Measurements from ENCODE around the gene TTC21A.
"Not testable (repeated sequence)": the region's sequence is repeated elsewhere in the genome, so short reads cannot be mapped to it uniquely, and the experiment has no call there.

The TTC21A gene

DNA sequence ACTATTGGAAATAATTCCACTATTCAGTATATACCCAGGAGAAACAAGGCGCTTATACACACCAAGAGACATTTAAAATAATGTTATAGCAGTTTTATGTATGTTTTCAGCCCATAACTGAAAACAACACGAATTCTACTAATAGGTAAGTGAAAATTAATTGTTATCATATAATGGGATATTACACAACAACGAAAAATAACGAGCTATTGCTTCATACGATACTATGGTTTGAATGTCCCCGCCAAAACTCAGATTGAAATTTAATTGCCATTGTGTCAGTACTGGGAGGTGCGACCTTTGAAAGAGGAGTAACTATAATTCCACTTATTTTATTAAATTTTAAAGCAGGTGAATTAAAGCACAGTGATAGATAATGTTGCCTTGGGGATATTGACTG lies 49.9 kb downstream of the TTC21A start:
- no peak for DNase-seq

DNA sequence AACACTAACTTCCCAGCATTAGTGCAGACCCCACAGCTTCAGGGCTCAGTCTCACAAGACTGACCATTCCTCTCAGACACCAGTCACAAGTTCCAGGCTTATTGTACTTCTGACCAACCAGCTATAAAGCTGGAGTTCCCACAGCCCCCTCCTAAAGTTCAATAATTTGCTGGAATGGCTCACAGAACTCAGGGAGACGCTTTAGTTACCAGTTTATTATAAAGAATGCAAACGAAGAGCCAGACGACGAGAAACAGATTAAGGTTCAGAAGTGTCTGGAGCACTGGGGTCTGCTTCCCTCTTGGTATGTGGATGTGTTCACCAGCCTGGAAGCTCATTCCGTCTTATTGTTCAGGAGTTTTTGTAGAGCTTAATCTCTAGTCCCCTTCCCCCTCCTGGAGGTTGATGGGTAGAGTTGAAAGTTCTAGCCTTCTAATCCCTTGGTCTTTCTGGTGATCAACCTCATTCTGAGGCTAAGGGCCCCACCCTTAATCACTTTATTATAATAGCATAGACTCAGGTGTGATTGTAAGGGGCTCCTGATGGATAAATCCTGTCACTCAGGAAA lies 50.8 kb downstream of the TTC21A start:
- no peak for DNase-seq

DNA sequence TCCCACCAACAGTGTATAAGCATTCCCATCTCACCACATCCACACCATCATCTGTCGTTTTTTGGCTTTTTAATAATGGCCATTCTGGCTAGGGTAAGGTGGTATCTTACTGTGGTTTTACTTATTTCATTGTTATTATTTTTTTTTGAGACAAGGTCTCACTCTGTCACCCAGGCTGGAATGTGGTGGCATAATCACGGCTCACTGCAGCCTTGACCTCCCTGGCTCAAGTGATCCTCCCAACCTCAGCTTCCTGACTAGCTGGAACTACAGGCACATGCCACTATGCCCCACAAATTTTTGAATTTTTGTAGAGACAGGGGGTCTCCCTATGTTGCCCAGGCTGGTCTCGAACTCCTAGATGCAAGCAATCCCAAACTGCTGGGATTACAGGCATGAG lies 56.9 kb downstream of the TTC21A start:
- no peak for DNase-seq

DNA sequence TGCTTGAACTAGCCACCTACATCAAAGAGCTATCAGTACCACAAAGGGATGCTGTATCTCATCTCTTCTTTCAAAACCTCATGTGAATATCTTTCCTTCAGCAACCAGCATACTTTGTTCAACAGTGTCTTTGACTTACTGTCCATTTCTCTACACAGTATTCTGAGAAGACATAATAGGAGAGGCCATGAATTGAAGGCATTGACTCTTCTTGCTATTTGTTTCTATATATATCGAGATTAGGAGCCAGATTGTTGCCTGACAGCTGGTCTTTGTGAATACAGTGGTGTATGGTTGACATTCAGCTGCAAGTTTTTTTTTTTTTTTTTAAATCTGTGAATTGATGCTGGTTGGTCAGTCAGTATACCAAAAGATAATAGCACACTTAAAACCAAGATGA lies 58.0 kb downstream of the TTC21A start:
- no peak for DNase-seq

DNA sequence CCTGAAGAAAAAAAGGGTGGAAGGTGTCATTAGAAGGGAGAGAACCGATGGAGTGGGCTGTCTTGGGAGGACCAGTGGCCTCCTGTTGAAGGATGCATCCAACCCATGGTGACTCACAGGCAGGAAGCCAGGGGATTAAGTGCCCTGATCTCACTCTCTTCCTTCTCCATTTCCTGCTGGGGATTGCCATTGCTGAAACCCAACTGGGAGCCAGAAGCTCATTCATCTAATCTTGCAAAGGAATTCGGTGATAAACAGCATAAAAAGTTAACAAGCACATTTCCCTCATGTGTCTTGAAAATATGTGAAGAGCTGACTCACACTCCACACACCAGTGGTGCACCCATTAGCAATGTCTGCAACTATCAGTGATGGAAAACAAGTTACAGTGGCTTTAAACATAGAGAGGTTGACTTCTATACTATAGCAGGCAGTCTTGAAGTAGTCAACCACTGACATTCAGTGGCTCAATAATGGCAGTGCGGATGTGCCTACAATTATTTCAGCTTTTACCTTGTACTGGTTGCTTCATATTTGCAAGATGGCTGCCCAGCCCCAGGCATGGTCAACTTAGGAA lies 58.7 kb downstream of the TTC21A start:
- DNase-seq, result no peak

DNA sequence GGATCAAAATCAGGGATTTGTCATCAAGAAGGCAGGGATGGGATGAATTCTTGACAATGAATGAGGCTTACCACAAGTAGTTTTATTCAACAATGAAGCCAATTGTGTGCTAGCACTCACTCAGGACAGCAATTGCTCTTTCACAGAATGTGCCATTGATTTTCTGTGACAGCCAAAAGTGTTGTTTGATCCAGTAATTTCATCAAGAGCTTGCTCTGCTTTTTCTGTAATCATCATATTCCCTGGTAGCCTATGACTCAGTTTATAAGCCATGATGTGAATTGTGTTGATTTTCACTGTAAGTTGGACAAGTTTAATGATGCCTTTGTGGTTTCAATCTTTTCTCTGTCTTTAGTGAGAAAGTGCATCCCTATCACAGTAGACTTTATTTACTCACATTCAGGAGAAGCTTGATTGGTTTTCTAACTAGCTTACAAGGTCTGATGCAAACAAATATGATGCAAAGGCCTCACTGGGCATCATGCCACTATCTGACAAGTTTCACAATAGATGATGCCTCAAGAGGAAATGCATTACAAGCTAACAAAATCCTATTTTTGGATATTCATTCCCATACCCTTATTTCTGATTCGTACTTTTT lies 59.6 kb downstream of the TTC21A start:
- DNase-seq, result no peak

DNA sequence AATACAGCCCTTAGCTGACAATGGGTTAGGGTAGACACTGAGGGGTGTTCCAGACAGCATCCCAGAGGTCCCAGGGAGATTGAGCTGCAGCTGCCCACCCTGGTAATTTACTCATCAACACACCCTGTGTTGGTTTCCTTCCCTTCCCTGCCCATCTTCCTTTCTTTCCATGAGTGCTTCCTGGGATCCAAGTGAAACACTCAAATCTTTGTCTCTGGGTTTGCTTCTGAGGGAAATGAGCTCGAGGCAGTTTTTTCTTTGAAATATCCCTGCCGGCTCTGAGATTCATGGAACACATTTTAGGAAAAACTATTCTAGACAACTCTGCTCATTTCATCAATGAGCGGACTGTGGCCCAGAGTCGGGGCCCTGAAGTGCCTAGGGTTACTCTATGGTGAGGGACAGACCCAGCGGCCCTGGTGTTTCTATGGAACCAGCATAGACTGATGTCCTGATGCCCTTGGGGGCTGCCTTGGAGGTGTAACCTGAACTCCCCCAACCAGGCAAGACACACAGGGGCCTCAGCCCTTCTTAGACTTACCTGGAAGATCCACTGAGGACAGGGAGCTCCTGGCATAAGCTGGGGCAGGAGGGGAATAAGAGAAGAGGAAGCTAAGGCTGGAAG lies 60.8 kb downstream of the TTC21A start:
- no peak for DNase-seq

DNA sequence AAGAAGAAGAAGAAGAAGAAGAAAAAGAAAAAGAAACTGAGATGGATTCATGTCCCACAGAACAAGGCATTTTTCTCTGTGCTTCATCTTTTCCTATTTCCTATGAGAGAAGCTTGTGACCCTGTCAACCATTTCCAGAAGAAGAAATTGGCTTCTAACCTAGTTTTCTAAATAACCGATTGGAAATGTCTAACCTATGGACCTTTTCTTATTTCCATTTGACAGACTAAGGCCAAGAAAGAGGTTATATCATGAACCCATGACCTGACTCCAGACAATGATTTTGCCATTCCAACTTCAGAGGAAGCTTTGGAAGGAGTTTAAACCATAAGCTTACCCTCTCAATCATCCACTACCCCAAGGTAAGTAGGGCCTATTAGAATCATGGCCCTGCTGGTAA lies 62.2 kb downstream of the TTC21A start:
- no peak for DNase-seq

DNA sequence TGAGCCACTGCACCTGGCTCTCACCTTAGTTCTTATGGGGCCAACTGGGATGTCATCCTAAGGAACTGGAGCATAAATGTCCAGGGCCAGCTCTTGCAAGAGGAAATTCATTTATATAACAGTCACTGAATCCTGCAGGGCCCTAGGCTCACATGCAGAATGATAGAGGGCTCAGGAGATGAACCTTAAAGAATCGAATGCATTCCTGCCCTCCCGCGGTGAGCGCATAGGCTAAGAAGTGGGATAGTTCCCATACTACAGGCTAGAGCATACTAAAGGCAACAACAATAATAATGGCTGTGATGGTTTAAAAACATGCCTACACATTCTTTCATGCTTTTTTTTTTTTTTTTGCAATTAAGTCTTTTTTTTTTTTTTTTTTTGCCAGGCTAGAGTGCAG lies 63.0 kb downstream of the TTC21A start:
- DNase-seq, result no peak

DNA sequence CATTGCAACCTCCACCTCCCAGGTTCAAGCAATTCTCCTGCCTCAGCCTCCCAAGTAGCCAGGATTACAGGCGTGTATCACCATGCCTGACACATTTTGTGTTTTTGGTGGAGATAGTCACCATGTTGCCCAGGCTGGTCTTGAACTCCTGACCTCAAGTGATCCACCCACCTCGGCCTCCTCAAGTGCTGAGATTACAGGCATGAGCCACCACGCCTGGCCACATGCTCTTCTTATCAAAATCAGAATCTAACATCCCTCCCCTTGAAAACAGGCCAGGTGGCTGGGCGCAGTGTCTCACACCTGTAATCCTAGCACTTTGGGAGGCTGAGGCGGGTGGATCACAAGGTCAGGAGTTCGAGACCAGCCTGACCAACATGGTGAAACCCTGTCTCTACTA lies 63.4 kb downstream of the TTC21A start:
- not testable (repeated sequence) for DNase-seq

DNA sequence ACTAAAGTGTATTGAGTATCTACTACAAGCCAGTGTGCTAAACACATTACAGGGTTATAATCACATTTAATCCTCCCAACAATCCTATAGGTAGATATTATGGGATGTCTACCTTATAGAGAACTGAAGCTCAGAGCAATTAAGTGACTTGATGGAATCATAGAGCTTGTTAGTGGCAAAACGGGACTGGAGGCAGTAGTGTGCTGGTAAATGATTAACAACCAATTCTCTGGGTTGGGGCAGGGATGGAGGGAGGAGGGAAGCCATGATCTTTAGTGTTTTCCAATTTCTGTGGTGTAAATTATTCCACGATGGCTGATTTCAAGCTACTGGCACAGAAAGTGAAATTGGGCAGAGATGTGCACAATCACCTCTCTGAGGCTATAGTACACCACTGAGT lies 64.4 kb downstream of the TTC21A start:
- DNase-seq, result no peak

DNA sequence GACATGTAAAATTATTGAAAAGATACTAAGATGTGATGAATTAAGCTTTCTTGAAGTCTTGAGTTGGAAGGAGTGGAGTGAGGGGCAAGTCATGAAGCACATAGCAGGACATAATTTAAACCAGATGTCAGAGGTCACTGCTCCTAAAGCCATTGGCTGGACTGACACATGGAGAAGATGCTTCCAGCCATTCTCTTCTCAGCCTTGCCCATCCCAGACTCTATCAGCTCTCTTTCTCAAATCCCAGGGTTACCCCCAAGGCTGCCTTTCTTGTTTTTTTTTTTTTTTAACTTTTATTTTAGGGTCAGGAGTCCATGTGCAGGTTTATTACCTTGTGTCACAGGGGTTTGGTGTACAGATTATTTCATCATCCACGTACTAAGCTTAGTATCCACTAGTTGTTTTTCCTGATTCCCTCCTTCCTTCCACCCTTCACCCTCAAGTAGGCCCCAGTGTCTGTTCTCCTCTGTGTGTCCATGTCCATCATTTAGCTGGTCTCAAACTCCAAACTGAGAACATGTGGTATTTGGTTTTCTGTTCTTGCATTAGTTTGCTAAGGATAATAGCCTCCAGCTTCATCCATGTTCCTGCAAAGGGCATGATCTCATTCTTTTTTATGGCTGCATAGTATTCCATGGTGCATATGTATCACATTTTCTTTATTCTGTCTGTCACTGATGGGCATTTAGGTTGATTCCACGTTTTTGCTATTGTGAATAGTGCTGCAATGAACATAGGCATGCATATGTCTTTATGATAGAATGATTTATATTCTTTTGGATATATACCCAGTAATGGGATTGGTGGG lies 66.0 kb downstream of the TTC21A start:
- no peak for DNase-seq

DNA sequence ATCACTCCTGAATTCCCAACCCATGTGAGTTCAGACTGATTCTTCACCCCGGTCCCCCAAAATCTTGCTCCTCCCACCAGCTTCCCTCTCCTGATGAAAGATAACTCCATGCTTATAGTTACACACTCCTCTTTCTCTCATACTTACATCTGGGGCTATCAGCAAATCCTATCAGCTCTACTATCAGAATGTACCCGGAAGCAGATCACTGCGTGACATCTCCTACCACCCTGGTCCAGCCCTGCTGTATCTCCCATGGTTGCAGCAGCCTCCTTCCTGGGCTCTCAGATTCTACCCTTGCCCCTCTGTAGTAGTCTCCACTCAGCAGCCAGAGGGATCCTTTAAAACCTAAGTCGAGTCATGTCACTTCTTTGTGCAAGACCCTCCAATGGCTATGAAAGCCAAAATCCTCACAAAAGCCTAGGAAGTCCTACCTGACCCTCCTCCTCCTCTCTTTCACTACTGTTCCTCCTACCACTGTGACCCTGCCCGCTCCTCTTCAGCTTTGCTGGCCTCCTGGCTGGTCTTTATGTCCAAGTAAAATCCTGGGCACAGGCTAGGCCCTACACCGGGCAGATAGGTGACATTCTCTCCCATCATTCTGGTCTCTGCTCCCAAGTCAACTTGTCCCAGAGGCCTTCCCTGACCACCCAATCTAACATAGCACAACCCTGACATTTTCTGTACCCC lies 68.7 kb downstream of the TTC21A start:
- DNase-seq, result no peak

DNA sequence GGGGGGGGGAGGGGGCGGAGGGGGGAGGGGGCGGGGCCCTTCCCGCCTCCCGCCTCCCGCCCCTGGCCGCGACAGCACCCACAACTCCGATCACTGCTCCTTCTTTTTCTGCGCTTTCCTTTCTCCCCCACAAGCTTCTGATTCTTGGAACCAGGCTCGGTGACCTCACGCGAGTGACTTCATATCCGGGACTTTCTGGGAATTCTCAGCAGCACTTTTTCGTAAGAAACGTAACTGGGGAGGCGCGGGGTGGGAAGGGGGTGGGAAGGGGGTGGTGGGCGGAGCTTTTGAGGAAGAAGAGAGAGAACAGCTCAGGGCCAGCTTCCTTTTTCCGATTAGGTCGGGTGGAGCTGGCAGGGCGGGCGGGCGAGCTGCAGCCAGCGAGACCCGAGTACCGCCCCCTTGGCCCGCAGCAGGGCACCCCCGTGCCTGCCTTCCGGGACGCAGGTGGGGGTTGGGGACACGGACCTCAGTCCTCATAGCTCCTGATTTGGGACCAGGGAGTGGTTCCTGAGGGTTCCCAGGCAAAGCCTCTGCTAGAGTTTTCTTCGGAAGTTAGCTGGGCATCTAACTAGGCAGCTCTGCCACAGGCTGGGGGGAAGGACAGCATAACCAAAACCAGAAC lies 70.3 kb downstream of the TTC21A start:
- DNase-seq, result peak; percentile 40

DNA sequence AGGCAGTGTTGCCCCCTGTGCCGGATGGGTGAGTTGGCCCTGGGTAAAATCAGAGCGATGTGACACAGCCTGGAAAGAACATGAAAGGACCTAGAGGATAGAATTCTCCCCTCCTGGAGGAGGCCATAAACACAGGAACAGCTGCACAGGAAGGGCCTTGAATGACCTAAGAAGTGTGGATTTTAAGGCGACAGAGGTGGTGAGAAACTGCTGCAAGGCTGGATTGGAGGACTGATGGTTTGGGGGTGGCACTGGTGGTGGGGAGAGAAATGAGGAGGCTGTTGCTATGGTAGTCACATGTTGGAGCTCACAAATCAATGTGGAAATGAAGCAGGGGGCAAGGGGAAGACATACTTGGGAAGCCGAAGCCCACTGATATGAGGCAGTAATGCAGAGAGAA lies 71.1 kb downstream of the TTC21A start:
- DNase-seq, result no peak

DNA sequence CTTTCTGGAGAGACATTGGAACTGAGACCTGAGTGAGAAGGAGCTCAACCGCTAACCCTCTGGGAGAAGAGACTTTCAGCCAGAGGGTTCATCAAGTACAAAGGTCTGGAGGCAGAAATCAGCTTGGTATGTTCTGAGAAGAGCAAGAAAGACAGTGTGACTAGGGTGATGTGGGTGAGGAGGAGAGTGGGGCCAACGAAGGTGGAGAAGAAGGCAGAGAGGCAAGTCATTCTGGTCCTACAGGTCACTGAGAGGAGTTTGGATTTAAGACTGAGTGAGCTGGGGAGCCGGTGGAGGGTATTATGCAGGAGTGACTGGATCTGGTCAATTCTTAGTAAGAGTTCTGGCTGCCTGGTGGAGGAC lies 72.7 kb downstream of the TTC21A start:
- DNase-seq, result no peak

DNA sequence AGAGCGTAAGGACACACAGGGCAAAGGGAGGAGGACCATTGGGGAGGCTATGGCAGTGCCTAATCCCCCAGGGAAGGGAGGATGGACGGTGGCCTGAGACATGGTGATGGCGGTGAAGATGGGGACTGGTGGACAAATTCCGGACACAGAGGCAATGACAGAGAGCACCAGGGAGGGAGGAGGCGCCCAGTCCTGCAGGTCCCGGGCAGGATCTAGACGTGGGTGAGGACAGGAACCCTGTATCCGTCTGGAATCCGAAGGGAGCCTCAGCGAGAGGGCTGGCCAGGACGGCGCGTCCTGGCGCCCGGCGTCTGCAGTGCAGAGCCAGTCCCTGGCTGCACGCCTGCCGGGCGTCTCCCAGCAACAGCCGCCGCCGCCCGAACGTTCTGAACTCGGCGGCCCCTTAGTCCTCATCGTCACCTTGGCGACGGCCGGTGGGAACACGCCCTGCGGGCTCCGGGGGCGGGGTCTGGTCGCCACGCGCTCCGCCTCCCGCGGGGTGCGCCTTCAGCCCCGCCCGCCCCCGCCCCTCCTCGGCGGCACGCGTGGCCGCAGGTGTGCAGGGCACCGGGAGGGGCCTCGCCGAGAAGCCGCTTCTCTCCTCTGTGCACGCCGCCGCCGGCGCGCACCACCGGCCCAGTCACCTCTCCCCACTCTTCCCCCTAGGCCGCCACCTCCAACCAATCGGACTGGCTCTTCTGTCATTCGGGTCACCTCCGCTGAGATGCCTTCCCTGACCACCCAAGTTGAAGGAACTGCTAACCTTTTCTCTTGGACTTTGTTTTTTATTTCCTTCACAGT lies 73.3 kb downstream of the TTC21A start:
- peak; percentile 80 for DNase-seq

DNA sequence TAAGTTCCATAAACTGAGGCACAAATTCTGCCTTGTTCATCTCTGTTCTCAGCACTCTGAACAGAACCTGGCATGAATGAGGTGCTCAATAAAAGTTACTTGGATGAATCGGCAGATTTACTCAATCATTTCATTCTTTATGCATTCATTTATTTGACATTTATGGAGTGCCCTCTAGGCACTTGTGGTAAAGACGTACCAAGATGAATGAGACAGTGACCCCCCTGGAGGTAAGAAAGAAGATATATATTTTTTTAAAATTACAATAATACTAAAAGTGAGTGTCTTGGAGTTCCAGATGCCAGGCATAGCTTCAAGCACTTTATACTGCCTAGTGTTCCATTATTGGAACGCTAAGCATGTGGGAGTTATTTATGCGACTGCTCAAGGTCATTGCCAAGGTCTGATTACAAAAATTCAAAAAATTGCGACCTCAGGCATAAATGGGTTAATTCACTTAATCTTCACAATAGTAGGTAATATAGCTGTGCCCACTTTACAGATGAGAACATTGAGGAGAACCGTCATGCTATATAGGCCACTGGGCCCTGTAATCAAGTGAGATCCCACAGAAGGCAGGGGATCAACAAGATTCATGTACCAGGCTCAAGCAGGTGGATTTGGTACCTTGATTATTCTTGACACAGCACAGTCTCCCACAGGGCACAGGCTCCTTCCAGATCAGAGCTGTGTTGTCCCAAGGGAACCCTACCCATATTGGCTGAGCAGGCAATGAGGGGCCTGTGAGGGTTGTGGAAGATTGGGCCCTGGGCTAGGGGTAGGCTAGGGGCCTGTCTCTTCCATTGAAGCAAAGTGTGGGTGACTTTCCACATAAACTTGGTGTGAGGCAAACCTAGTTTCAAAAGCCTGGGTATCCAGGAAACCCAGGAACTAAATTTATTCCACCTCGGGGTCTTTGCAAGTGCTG lies 74.2 kb downstream of the TTC21A start:
- no peak for DNase-seq

DNA sequence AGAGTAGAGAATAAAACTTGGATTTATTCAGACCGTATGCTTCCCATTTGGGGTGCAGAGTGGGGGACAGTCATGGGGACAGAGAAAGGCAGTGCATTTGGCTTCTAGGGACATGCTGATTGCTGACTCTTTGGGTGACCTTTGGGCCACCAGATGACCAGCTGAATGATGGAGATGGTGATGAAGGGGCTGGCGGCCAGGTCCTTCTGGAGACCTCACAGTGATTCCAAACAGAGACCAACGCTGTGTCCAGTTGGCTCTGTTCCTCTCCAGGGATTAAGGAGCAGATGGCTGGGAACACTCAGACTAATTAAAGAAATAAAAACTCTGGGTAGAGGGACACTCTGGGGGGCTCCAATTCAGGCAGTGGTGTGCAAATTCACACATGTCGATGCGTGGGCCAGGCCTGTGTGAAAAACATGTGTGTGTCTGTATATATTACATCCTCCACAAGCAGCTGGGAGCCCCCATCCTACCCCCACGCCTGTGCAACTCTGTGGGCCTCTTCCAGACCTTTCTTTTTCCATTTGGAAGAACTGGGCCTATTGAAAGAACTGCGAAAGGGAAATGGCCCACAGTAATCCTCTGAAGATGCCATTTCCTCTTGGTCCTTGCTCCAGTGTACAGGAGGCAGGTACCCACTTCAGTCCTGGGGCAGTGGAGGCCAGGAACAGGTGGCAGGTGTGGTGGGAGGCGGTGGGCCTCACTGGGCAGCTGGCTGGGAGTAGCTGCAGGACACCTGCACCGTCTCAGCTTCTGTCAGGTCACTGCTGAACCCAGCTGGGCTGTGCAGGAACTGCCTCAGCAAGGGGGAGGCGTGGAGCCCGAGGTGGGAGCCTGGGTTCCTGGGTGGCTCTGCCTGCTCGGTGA lies 76.0 kb downstream of the TTC21A start:
- peak; percentile 29 for DNase-seq
